Activated CD4-positive, alpha-beta T cell treated with anti-CD3 and anti-CD28 coated beads, Interleukin-2, Interleukin-6, amounts not matched to agents 100 ng/mL and 50 ng/mL, durations not matched to agents 16 hours and 8 hours (primary cell): Measurements from ENCODE around the gene SYT1.

ENCODE experiments used
- DNase-seq: peaks from one replicate; pipeline ENCODE4 v3.0.0-alpha.2; 2020

Gene SYT1

GRCh38 chr12:79236920-79237319, 372.3 kb downstream of the SYT1 start:
- DNase-seq, result no peak

GRCh38 chr12:79238246-79238645, 373.7 kb downstream of the SYT1 start:
- DNase-seq, result no peak

- no peak for DNase-seq
Measured at GRCh38 chr12:79247494-79247893, 382.9 kb downstream of the SYT1 start.

DNA sequence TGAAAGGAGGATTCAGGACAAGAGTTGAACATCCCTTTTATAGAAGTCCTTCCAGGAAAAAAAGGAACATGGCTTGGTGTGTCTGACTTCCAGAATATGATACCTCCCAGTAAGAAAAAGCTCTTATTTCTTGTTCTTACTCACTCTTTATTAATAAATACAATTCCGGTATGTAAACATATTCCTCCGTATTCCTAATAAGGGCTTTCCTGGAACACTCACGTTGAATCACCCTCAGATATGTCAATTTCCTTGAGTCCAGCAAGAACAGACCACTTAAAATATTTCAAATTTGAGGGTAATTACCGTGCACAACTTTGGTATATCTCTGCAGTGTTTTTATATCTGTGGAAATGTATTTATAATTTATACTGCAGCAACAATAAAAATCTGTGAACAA, 385.6 kb downstream of the SYT1 start:
- no peak for DNase-seq

GRCh38 chr12:79250960-79251755, 386.6 kb downstream of the SYT1 start:
- DNase-seq, result no peak

DNA sequence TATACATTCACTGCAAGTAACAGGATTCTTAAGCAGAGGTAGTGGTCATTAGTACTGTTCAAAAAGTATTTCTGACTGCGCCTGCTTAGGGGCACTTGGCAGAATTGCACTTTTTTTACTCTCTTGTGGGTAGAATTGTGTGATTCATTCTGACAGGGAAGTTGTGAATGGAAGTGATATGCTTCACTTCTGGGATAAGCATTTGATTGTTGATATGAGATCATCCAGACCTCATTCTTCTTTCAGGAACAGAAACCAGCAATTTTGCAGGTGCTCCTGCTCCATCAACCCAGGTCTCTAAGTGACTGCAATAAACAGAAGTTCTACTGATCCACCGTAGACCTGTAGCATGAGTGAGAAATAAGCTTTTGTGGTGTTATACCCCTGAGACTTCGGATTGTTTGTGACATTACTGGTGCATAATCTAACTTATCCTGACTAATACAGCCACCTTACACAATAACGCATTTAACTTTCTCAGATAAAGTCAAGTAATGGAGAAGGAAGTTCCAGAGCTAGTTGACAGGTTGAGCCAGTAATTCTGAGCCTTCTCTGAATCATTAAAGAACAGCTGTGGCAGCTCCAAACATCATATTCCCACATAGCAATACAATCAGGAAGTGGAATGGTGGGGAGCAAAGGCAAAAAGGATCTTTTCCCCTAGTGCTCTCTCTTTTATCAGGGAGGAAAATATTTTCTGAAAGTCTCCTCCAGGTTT, 387.9 kb downstream of the SYT1 start:
- DNase-seq, result no peak

GRCh38 chr12:79255288-79255687, 390.7 kb downstream of the SYT1 start:
- DNase-seq, result no peak

DNA sequence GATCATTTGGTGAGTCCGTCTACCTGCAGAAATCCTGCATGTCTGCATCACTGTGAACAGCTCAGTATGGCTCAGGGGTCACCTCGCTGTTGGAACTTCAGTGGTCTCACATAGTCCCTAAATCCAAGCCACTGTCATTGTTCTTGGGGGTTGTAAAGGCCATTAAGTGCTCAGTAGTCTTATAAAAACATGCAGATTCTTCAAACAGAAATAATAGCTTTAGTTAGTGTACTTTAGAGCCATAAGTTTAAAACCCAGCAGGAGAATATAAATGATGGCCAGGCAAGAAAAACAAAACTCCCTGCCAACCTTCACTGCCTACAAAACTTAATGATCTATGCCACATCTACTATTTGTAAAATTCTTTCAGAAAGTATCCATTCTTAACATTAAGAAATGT, 396.3 kb downstream of the SYT1 start:
- no peak for DNase-seq

DNA sequence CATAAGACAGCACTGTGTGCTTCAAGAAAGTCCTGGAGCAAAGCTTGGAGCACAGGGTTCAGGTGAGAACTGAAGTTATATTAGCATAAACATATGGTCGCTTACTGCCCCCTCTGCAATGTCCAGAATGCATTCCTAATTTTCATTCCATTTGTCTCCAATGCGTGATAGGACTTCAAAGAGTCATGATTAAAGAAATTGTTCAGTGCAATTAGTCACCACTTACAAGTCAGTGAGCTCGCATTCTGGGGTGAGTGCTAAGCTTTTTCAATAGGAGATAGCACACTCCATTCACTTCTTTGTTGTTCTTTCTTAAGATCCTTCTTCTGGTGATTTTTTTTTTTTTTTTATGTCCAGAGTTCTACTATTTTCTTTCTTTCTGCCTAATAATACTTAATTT, 398.4 kb downstream of the SYT1 start:
- no peak for DNase-seq

GRCh38 chr12:79266343-79267144, 402.0 kb downstream of the SYT1 start:
- no peak for DNase-seq

GRCh38 chr12:79267580-79267979, 403.0 kb downstream of the SYT1 start:
- DNase-seq, result no peak

- DNase-seq, result no peak
Measured at GRCh38 chr12:79274501-79275064, 410.0 kb downstream of the SYT1 start.

DNA sequence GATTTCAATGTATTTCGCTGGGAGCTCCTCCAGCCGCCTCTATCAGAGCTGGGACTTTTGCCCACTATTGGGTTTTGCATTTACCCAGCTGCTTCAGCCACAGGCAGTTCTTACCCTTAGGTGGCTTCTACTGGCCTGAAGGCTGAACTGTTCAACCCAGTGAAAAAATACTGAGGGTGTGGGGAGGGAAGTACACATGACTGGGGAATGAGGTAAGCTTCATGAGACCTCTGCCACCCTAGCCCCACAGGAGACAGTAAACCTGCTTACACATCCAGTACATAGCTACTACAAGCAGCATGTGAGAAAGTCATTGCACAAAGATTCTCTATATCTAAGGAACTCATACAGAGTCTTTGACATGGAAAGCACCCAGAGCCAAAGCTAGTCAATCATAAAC, 411.1 kb downstream of the SYT1 start:
- no peak for DNase-seq

DNA sequence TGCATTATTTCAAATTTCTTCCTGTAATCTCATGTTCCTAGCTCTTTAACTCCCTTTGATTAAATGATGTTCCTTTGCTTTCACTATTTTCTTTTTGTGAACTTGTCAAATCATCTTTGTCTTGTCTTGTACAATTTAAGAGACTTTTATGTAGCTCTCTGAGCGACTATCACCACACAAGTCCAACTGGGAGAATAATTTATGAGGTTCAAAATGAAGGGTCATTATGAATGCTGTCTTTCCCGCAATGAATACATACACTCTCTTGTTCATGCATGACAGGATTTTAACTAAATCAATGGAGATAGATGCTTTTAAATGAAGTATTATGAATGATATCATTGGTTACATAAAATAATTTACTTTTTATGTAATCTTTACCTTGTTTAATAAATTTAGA, 418.8 kb downstream of the SYT1 start:
- DNase-seq, result no peak

DNA sequence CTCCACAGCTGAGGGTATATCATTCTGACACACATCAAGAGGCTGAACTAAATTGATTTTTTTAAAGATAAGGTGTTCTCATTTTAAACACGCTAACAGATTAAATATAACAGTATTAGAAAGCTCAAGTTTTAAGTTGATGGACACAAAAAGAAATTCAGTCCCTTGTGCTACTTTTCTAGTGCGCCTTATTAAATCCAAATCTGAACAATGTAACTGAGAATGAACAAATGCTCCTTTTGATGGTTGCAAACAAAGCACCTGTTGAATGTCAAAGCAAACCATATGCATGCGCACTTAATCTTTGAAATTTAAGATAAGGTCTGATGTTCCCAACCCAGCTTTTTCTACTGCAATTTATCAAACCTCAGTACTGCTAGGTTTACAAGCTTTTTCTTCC, 424.3 kb downstream of the SYT1 start:
- DNase-seq, result no peak

DNA sequence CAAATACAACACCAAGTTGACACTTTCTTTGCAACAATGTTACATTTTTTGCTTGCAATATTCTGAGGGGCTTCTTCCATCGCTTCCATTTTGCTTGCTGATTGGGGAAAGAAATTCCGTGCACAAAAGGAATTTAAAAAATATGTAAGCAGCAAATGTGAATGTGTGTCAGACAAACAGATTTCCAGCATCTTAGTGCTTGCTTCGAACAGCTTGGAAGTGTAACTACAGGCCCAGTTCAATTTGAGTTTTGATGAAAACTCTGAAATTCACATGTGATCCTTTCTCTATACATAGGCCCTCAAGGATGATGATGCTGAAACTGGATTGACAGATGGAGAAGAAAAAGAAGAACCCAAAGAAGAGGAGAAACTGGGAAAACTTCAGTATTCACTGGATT, 427.1 kb downstream of the SYT1 start:
- DNase-seq, result no peak

- DNase-seq, result no peak
Measured at GRCh38 chr12:79294590-79294989, 430.0 kb downstream of the SYT1 start.

DNA sequence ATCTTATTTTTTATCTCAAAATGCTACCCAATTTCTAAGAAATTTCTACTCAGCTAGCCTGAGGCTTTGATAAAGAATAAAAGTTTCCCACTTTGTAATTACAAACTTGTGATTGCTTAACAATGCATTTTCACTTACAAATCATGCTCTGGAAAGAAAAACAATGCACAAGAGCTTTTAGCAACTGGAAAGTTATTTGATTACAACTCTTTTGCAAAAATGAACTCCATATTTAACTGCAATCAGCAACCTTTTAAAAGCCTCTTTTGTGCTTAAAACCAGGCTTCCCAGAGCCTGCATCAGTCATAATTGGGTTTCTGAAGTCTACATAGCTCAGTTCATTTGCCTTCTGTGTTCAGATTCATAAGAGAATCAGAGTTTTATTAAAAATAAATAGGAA, 431.0 kb downstream of the SYT1 start:
- DNase-seq, result no peak

DNA sequence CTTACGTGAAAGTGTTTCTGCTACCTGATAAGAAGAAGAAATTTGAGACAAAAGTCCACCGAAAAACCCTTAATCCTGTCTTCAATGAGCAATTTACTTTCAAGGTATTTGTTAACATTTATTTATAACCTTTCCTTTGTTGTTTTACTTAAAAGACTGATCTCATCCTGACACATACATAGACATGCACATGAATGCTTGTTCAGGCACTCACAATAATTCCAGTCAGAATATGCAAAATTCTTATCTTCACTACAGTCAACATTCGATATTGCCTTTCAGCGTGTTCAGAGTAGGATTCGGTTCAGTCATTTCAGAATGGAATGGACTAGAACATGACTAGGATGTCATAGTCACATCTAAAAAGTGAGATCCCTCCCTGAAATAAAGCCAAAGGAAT, 431.6 kb downstream of the SYT1 start:
- no peak for DNase-seq

DNA sequence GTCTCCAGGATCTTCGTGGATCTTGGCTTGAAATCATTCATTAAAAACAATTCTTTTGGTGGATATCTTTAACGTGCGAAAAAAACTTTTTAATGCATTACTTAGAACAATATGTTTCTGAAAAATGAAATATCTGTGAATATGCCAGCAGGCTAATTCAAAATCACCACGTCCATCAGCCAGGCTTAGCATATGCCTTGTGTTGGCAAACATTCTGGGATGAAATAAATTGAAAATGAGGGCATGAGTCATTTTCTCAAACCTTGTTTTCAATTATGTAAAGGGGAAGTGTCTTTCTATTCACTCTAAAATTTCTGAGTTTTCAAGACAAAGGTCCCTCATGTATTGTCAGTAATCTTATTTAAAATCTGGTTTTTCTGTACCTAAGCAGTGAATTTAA, 432.3 kb downstream of the SYT1 start:
- DNase-seq, result no peak

- no peak for DNase-seq
Measured at GRCh38 chr12:79298506-79298905, 433.9 kb downstream of the SYT1 start.

DNA sequence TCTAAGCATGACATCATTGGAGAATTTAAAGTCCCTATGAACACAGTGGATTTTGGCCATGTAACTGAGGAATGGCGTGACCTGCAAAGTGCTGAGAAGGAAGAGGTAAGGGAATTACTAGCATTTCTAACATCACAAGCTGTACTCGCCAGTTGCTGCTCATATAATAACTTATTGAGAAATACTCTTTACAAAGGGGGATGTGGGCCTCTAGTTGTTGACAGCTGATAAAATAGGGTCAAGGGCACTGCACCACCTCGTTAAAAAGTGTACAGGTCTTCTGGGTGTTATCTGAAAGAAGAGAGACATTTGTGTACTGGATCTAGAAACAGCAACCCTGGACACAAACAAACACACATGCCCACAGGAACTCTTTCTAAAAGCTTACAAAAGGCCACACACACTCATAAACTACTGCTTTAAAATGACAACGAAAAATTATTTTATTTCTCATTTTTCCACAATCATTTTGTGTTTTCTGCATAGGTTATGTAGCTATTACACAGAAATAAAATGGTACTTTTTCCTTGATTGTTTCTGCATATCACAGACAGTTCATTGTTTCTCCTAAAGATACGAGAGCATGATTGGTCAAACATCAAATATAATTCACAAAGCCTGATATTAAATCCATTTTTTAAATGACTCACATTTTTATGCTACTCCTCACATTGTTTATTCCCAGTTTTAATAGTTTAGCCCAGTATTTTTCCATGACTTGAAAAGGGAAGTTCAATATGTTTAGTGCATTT, 435.0 kb downstream of the SYT1 start:
- no peak for DNase-seq

GRCh38 chr12:79300199-79300568, 435.6 kb downstream of the SYT1 start:
- no peak for DNase-seq
